ENCODE results near the gene GHRL. TPM values are rescaled to one million over a fixed set of nuclear protein-coding genes. Genes with fewer than 3 reads are reported as not detected.

The GHRL gene
- not detected in 2 replicates for total RNA-seq (2014; rRNA removed)
- polyA plus RNA-seq (2012): 0.17 TPM

GRCh38 chr3:10292505-10293419, at the start of gene GHRL:
Gene GHRL, minus strand, starts transcription at chr3:10292947. Its CDS starts 2,767 bp downstream, at chr3:10290180.
- DNase-seq (ENCODE audit: low read depth): no peak

DNA sequence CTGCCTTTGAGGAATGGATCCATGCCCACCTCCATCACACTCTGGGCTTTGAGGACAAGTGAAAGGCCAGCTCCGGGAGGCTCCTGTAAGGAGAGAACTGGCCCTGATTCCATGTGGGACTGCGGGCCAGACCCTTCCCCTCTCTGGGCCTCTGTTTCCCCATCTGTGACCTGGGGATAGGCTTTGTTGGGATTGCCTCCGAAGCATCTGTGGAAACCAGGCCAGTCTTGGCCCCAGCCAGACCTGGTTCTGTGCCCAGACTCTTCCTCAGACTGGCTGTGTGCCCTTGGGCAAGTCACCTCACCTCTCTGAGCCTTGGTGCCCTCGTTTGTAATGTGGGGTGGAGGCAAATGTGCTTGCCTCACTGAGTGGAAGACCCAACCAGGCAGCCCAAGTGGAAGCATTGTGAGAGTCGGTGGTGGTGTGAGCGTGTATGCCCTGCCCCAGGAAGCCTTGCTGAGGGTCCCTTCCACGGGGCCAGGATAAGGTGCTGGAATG, 49.2 kb upstream of the GHRL start:
- no peak for DNase-seq (ENCODE audit: low read depth)

- no peak for DNase-seq (ENCODE audit: low read depth)
These were observed 47.7 kb upstream of the GHRL start for GRCh38 chr3:10340476-10340875.

DNA sequence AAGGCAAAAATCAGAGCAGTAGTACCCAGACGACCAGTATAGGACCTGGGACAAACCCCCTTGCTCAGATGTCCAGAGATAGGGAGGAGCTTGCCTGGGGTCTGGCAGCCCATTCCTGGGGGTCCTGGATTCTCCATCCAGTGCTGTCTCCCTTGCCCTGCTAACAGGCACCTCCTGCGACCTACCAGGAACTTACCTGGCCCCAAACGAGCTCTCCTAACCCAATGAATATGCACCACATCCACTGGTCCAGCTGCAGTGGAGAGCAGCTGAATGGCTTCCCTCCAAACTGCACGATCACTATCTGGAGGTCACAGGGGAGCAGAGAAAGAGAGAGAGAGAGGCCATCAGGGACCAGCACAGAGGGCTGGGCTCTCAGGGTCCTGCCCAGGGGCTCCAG, 47.3 kb upstream of the GHRL start:
- no peak for DNase-seq (ENCODE audit: low read depth)

- no peak for DNase-seq (ENCODE audit: low read depth)
These were observed 46.7 kb upstream of the GHRL start for GRCh38 chr3:10339376-10339955.

GRCh38 chr3:10338591-10339353, 46.0 kb upstream of the GHRL start:
- DNase-seq (ENCODE audit: low read depth): no peak

DNA sequence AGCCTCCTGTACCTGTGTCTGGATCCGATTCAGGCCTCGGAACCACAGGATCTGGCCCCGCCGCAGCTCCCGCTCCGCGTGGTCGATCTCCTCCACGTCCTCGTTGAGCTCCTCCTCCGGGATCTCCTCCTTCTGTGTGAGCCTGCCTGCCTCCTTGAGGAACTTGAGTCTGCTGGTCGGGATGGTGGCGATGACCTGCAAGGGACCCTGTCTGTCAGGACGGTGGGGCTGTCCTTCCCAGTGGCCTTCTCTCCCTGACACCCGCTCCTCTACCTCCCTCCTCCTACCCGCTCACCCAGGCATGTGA, 45.4 kb upstream of the GHRL start:
- no peak for DNase-seq (ENCODE audit: low read depth)

DNA sequence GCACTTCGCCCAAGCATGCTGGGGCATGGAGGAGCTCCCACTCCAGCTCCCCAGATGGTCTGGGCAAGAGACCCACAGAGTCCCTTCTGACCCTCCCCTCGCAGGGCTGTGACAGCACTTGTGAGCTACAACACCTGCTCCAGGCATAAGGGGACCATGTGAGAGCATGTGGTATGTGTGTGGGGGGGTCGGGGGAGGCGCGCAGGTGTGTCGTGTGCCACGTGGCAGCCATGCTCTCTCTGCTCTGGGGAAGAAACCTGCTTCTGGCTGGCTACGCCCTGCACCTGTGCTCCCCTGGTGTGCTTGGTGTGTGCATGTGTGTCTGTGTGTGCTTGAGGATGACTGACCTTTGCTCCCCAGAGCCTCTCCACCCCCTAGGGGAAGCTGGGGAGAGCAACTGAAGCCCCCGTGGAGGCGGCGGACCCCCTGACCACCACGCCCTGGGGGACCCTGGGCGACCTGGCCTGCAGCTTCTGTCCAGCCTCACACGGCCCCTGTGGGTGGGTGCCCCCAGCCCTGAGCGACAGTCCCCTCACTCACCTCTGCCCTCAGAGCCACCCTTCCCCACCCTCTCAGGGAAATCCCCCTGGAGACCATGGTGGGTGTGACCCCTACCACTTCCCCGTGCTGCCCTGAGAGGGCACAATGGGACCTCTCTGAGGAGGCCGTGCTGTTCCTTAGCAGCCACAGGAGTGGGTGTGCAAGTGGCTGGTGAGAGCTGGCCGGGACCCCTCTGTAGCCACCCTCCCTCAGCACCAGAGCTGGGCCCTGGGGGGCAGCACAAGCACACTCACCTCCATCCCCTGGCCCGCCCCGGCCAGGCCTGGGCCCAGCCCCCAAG, 44.8 kb upstream of the GHRL start:
- no peak for DNase-seq (ENCODE audit: low read depth)

DNA sequence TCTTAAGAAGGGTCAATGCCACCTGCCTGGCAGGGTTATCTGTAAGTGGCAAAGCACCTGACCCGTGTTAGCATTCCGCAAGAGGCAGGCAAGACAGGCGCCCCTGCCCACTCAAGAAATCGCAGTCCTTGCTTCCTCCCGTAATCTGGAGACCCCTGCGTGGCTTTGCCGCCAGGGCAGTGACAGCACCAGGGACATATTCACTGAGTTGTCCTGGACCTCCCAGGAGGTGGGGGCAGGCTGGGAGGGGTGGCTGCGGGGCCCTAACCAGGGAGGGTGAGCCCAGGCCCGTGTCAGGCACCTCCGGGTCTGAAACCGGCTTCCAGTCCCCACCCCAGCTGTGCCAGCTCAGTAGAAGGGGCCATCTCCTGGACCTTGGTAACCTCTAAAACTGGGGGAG, 44.0 kb upstream of the GHRL start:
- no peak for DNase-seq (ENCODE audit: low read depth)

- DNase-seq (ENCODE audit: low read depth): no peak
These were observed 43.3 kb upstream of the GHRL start for GRCh38 chr3:10335871-10336622.

DNA sequence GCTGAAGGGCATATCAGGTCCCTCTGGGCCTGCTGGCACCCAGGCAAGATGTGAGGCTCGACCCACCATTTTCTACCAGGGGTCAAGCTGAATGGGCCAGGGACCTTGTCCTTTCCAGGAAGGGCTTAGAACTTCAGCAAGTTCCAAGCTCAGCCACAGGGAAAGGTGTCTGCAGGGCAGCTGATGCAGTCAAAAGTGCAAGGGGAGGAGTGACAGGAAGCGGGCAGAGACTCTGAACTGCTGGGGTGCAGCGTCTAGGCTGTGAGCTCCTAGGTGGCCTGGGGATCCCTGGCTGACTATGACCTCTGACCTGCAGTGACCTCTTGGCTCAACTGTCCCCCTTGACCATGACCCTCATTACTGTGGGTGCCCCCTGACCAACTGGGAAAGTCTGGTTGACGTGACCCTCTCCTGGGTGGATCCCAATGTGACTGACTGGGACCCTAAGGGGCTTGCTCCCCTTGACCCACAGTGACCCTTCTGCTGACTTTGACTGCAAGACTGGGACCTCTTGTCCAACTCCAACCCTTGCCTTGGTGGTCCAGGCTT, 42.5 kb upstream of the GHRL start:
- DNase-seq (ENCODE audit: low read depth): no peak

DNA sequence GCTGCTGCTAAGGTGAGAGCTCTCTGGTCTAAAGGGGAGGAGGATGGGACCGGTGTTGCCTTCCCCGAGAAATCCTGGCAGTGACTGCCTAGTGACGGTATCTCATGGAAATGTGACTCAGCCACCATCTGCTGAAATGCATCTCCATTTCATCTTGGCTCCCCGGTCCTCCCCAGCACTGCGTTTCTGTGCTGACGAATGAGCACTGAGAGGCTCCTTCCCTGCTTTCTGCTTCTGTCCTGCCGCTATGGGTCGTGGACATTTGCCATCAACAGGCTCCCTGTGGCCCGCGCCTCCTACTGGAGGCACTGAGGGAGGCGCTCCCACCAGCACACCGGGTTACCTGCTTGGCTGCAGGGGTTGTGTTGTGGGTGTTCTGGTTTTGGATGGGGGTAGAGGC, 41.7 kb upstream of the GHRL start:
- DNase-seq (ENCODE audit: low read depth): peak; percentile 78

DNA sequence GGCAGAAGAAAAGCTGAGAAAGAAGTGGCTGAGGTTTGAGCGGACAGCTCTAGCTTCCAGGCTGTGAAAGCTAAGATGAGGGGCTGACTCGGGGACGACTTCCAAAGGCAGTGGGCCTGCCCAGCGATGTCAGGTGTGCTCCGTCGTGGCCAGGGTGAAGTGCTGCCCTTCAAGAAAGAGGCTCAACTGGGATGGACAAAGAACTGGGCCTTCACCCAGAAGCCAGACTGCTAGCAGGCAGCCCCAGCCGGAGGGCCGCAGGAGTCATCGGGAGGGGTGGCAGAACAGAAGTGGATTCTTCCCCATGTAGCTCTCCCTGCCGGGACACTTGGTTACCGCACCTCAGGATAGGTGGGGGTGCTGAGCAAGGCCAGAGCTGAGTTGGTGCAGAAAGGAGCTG, 41.3 kb upstream of the GHRL start:
- DNase-seq (ENCODE audit: low read depth): no peak

DNA sequence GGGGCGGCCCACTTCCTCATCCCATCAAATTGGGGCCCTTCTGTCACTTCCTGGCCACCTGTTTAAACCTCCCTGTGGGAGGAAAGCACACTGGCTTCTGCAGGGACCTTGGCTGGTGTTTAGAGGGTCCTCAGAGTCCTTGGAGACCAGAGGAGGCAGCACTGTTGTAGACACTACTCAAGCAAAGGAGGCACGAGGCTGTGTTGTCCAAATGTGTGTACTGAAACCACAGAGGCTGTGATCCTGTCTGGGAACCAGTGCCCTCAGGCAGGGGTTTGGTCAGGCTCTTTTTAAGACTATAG, 40.6 kb upstream of the GHRL start:
- DNase-seq (ENCODE audit: low read depth): no peak

GRCh38 chr3:10332481-10333348, 40.0 kb upstream of the GHRL start:
- no peak for DNase-seq (ENCODE audit: low read depth)

DNA sequence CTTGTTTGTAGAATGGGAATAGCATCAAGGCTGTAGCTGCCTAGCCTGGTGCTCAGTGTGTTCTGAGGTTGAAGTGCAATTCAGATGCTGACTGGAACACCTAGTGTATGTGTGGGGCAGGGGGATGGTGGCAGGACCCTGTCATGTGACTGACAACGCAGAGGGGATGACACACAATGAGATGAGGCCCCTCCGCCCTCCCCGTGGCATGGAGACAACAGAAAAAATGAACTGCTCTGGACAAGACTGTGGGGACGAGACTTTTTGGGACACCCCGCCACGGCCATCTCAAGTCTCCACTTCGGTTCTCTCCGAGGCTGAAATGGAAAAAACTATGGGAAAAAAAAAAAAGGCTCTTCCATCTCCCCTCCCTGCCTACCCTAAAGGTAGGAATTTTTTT, 38.6 kb upstream of the GHRL start:
- DNase-seq (ENCODE audit: low read depth): no peak

GRCh38 chr3:10330319-10330718, 37.6 kb upstream of the GHRL start:
- no peak for DNase-seq (ENCODE audit: low read depth)

- DNase-seq (ENCODE audit: low read depth): no peak
These were observed 36.8 kb upstream of the GHRL start for GRCh38 chr3:10329495-10330015.

DNA sequence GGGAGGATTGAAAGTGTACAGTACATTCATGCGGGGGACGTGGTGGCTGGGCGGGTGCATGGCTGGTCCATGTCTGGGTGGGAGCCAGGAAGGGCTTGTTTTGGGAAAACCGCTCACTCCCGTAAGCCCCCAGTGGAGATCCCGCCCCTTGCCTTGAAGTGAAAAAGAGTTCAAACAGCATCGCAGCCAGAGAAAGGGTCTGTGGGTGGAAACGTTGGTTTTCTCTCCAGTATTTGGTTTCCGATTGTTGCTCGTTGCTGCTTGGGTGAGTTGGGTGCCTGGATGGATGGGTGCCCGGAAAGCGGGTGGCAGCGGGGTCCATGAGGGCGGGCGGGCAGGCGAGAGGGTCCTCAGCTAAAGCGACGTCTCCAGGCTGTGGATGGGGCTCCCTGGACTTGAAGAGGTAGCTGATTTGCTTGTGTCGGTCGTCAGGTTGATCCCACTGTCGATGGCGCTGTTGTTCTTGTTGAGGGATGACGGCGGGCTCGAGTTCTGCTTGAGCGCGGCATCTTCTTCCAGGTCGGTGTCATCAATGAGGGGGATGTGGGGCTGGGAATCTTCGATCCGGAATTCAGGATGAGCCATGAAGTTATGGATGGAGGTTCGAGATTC, 35.8 kb upstream of the GHRL start:
- no peak for DNase-seq (ENCODE audit: low read depth)
